Bronchial epithelial cell (primary cell): ENCODE results near the gene SMIM34. TPM values are rescaled to one million over a fixed set of nuclear protein-coding genes. Genes with fewer than 3 reads are reported as not detected.
"Not testable (repeated sequence)": the region's sequence is repeated elsewhere in the genome, so short reads cannot be mapped to it uniquely, and the experiment has no call there.

ENCODE experiments used
- DNase-seq: peaks from one replicate; pipeline ENCODE4 v3.0.0-alpha.2; 2010; ENCODE audit warnings: low read depth
- FAIRE-seq: peaks from 2 replicates; lab custom pipeline; 2011; peaks lifted over from hg19 to GRCh38; lab: Jason Lieb, UNC
- H3K27me3 ChIP-seq: 2 replicates; pipeline ENCODE4 v1.5.1; 2011; ENCODE audit warnings: low read length; ENCODE audit not compliant: control insufficient read depth, insufficient read depth
- H3K36me3 ChIP-seq: 2 replicates; pipeline ENCODE4 v1.5.1; 2011; ENCODE audit warnings: low read length; ENCODE audit not compliant: control insufficient read depth, insufficient read depth
- H3K4me3 ChIP-seq: 2 replicates; pipeline ENCODE4 v1.5.1; 2011; ENCODE audit warnings: mild to moderate bottlenecking, low read depth, low read length, control low read depth
- CTCF ChIP-seq: IDR thresholded peaks from 2 replicates; pipeline ENCODE4 v1.5.1; 2011; ENCODE audit warnings: mild to moderate bottlenecking, moderate library complexity, low read length, control low read depth, inconsistent platforms; ENCODE audit not compliant: insufficient read depth, severe bottlenecking
- total RNA-seq: library from RNA; depleted of rRNA; stranded (reverse); fragments of >200 nt; gene quantifications from 2 replicates; pipeline ENCODE4 v1.2.1, GENCODE V29; 2014

Gene SMIM34
- total RNA-seq, 1 donor from 2014 or later: 0.79 TPM

DNA sequence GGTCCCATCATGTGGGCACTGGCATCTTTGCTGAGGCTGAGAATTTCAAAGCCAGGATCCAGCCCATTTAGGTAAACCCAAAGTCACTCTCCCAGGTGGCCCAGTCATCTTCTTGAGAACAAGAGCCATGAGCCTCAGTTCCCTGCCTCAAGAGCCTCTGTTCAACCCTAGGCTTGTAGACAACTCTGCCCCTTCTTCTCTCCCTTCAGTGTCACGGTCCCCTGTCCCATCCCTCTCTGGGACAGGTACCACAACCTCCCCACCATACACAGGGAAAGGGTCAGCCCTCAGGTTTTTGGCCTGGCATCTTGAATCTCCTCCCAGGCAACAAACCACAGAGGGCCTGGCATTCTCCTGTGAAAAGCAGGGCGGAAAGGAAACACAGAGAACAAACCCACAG, 18.1 kb downstream of the SMIM34 start:
- peak; percentile 99 for FAIRE-seq

DNA sequence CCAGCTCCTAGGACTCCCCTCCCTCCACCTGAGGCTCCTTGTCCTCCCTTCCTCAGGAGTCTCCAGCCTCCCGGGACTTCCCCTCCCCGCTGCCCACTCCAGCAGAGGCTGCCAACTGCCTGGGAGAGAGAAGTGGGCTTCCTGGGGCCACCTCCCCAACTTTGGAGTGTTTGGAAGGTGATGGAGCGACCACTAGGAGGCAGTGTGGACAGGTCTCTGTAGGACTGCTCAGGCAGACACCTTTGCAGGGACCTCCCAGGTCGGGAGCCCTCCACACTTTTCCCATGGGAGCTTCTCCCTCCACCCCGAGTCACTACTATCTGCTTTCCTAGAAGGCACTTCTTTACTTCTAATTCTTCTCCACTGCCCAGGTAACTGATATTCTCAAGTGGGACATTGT, 19.0 kb downstream of the SMIM34 start:
- H3K36me3 ChIP-seq, H3K4me3 ChIP-seq, DNase-seq, FAIRE-seq, H3K27me3 ChIP-seq: not testable (repeated sequence)

More for the DNA sequence above, 18.1 kb downstream of the SMIM34 start:
- not testable (repeated sequence) for H3K36me3 ChIP-seq, H3K4me3 ChIP-seq, DNase-seq, H3K27me3 ChIP-seq

DNA sequence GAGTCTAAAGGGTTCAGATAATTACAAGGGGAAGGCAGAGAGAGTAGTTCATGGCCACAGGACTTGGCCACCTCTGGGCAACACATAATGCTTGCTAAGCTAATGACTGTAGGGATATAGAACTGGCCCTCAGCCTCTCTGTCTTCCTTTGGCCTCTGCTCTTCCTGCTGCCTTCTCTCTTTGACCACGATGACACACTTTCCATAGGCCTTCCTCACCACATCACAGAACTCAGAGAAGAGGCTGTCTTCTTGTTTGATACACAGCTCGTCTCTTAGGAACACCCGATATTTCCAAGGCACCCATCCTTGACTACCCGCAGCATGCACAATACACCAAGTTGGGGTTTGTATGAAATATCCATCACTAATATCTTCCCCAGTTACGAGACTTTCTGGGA, 23.2 kb downstream of the SMIM34 start:
- FAIRE-seq: peak; percentile 76
- DNase-seq: not testable (repeated sequence)

DNA sequence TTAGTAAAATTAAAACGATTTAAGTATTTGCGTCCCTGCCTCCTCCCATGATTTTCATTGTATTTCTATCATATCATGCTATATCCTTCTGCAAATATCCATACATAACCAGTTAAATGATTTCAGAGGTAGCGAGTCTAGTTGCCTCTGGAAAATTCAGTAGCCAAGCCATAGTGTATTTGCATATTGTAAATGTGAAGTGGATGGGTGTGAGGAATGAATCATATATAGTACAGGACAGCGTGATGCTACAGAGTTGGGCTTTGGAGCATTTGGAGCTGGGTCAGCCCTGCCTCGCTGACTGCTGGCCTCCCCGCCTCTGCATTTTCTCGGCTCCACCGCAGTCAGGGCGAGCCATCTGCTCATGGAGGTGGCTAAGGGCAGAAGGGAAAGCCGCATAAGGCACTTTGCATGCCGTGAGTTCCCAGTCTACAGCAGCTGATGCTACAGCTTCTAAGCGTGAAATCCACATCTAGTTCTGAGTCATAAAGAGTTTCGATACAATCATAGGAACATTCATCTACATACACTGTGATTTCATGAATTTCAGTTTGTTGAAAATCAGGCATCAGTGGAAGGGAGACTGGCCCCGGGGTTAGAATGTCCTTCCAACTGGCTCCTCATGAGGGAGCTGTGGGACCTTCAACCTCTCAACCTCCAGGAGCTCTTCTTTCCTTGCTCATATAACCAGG, 39.9 kb downstream of the SMIM34 start:
- DNase-seq, H3K27me3 ChIP-seq, FAIRE-seq, H3K36me3 ChIP-seq, H3K4me3 ChIP-seq: not testable (repeated sequence)

More for the DNA sequence above, 23.2 kb downstream of the SMIM34 start:
- not testable (repeated sequence) for H3K27me3 ChIP-seq, H3K4me3 ChIP-seq, H3K36me3 ChIP-seq

DNA sequence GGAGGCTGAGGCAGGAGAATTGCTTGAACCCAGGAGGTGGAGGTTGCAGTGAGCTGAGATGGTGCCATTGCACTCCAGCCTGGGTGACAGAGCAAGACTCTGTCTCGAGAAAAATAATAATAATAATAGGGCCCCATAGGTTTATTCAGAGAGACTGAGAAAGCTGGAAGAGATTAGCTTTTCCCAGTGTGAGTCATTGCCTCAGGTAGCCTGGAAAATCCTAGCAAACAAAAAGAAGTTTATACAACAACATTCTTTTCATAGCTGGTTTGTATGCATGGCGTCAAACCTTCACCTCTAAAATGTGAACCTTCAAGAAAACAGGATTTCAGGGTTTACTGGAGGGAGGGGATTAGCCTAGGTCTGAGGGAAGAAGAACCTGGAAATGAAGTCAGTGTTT, 40.6 kb downstream of the SMIM34 start:
- H3K36me3 ChIP-seq, FAIRE-seq, DNase-seq, H3K4me3 ChIP-seq, H3K27me3 ChIP-seq: not testable (repeated sequence)

GRCh38 chr21:34375619-34375972, 48.2 kb downstream of the SMIM34 start:
- not testable (repeated sequence) for H3K4me3 ChIP-seq, FAIRE-seq, H3K27me3 ChIP-seq, H3K36me3 ChIP-seq, DNase-seq

DNA sequence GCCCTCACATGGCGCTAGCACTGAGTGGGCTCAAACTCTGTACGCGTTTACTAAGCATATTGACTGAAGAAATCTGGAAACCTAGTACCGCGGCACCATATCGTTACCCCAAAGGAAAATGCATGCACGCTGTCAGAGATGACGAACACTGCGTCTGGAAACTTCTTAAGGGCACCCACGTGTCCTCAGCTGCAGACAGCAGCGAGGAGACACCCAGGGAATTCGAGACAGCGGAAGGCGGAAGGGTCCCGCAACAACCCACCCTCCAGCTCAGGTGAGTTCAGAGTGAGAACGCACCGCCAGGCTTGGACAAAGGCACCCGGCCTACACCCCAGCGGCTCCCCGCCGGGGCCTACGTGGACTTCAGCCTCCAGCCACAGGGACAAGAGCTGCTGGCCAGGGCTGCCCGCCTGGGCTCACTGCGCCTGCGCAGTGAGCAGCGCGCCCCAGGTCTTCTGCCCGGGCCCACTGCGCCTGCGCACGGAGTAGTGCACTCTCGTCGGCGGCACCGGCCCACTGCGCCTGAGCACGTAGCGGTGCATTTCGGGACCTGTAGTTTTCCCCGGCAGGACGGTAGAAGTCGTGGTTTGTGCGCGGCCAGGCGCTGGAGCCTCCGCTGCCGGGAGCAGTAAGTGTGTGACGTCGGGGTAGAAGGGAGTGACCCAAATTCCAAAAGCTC, 48.7 kb downstream of the SMIM34 start, which contains the start of gene SMIM11:
Gene SMIM11 (plus strand): TSS at position 568 of the 679 bp plus-strand sequence. CDS start 3,998 bp downstream, outside the sequence.
- H3K4me3 ChIP-seq, DNase-seq, H3K36me3 ChIP-seq, H3K27me3 ChIP-seq, FAIRE-seq: not testable (repeated sequence)

DNA sequence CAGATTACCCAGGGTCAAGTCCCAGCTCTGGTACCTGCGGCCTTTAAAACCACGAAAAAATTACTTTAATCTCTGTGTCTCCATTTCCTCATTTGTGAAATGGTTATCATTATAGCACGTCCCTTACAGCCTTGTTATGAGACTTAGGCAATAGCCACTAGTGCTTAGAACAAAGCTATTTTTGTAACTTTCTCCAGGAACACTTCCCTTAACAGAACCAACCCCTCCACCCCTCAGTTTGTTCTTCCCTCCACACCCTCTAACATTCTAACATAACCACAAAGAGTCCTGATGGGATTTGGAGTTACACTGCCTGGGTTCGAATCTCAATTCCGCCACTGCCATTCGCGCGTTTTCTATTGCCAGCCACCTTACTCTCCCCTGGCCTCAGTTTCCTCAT, 49.3 kb downstream of the SMIM34 start:
- not testable (repeated sequence) for FAIRE-seq, DNase-seq, H3K36me3 ChIP-seq, H3K4me3 ChIP-seq, H3K27me3 ChIP-seq

DNA sequence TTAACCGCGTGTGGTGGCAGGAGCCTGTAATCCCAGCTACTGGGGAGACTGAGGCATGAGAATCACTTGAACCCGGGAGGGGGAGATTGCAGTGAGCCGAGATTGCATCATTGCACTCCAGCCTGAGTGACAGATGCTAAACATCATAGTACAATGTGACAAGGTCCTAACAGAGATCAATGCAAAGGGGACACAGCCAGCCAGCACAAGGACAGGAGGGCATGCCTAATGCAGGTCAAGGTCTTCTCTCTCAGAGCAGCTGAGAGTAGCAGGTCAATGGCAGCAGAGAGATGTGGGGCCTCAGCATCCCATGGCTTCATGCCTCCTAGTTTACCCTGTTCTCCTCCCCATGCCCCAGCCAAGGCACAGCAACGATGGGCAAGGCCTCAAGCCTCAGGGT, 51.4 kb downstream of the SMIM34 start:
- FAIRE-seq (no peak), DNase-seq (no peak)
- Histone ChIP-seq H3K36me3 (no peaks in the 10 kb centered on the region), H3K4me3 (no peak overlapping the region), H3K27me3 (no peaks in the 10 kb centered on the region)
- TF ChIP-seq CTCF: no peak

DNA sequence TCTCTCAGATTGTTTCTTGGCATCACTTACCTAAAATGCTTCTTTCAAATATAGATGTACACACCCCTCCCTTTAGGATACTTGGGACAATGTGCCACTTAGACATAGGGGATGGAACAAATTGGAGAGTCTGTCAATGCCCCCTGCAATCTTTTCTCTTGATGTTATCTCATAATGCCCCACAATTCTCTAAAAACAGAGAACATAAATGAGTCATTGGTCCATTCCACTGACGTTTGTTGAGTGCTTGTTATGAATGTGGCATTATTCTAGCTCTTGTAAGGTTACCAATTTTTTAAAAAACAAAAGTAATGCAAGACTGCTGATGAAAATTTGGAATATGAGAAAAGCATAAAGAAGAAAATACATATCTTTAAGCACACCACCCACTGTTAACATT, 54.0 kb downstream of the SMIM34 start:
- no peak for DNase-seq
- TF ChIP-seq CTCF: no peak
- FAIRE-seq: no peak
- no peak overlapping the region for H3K4me3 ChIP-seq
- H3K36me3 ChIP-seq: no peaks in the 10 kb centered on the region
- no peaks in the 10 kb centered on the region for H3K27me3 ChIP-seq
